Measurements from ENCODE around the gene KDM1B.

KDM1B gene

DNA sequence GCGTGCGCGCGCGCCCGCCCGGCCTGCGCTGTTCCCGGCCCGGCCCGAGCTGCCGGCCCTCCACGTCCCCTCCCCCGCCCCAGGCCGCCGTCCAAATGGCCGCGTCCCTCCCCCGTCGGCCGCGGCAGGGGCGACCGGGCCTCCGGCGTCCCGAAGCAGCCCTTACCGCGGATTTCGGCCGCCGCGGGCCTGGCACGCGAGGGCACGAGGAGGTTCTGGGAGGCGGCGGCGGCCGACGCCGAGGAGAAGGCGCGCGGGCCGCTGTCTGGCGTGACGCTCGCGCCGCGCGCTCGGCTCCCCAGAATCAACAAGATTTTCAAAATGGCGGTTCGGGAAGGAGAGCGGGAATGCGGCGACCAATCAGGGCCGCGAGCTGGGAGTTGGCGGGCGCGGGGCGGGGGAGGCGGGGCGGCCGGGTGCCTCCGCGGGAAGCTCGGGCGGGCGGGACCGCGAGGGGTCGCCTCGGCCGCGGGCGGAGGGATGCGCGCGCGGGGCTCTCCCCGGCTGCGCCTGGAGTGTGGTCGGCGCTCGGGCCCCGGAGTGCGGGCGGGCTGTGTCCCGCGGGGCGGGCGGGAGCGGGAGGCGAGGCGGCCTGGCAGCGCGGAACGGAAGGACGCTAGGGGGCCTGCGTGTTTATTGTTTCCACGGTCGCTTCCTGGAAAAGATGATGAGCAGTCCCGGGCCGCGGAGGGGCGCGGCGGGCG is 109.1 kb downstream of the KDM1B start, which contains the start of gene DEK:
DEK (minus strand) TSS at position 312 of the 704 bp plus-strand sequence. CDS start 543 bp downstream, outside the sequence.
- H3K27me3 Mint-ChIP-seq = no peaks in the 10 kb centered on the region
- peaks cover 3% of the 10 kb centered on the region for H3K36me3 Mint-ChIP-seq
- H3K9me3 Mint-ChIP-seq (ENCODE audit: low read depth) = no peaks in the 10 kb centered on the region
- H3K4me3 Mint-ChIP-seq = peak within 1 kb of the TSS; percentile 98
- peaks cover 50% of the 10 kb centered on the region for H3K4me1 Mint-ChIP-seq (ENCODE audit: low read depth)
- H3K27ac Mint-ChIP-seq = peak within 1 kb of the TSS; percentile 97

- peaks cover 3% of the 10 kb centered on the region for H3K36me3 Mint-ChIP-seq
- H3K4me1 Mint-ChIP-seq (ENCODE audit: low read depth) = peaks cover 44% of the 10 kb centered on the region
- H3K27ac Mint-ChIP-seq = peak overlapping the region; percentile 97
- no peaks in the 10 kb centered on the region for H3K9me3 Mint-ChIP-seq (ENCODE audit: low read depth)
- peak overlapping the region; percentile 93 for H3K4me3 Mint-ChIP-seq
- H3K27me3 Mint-ChIP-seq = no peaks in the 10 kb centered on the region
Measured at GRCh38 chr6:18264923-18265377, 109.7 kb downstream of the KDM1B start.

- Mint-ChIP-seq H3K27ac (peak overlapping the region; percentile 97), H3K4me1 (ENCODE audit: low read depth) (peaks cover 34% of the 10 kb centered on the region), H3K9me3 (ENCODE audit: low read depth) (no peaks in the 10 kb centered on the region), H3K36me3 (peaks cover 3% of the 10 kb centered on the region), H3K4me3 (peak overlapping the region; percentile 93), H3K27me3 (no peaks in the 10 kb centered on the region)
Measured at GRCh38 chr6:18265787-18266522, 110.7 kb downstream of the KDM1B start.

DNA sequence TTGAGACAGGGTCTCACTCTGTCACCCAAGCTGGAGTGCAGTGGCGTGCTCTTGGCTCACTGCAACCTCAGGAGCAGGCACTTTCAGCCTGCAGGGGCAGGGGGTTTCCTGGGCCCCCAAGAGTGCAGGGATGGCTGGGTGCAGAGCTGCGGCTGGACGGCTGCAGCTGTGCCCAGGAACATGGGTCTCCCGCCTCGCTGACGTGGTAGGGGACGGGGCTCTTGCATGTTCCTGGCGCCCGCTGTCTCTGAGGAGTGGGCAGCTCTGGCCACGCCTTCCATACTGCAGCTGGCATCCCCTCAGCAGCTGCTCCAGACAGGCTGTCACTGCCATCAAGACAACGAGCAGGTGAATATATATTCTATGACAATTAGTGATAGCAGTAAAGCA is 111.3 kb downstream of the KDM1B start:
- Mint-ChIP-seq H3K4me3 (no peak overlapping the region), H3K36me3 (peaks cover 3% of the 10 kb centered on the region), H3K9me3 (ENCODE audit: low read depth) (no peaks in the 10 kb centered on the region)

DNA sequence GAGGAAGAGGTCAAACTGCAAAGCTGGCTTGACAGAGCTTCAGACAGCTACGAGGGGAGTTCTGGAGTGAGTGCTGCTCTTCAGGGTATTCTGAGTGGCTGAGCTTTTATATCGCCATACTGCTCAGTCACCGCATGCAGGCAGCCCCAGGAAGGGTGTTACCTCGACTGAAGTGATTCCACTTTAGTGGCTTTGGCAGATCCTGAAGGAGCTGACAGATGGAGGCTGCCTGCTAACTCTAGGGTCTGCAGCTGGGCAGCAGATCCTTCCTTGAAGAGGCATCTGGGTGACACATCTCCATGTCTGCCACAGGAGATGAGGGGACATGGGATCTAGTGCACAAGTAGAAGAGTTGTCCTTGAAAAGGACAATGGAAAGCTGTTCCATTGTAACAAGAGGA is 112.8 kb downstream of the KDM1B start:
- no peak overlapping the region for H3K4me3 Mint-ChIP-seq
- peaks cover 15% of the 10 kb centered on the region for H3K4me1 Mint-ChIP-seq (ENCODE audit: low read depth)
- H3K27ac Mint-ChIP-seq = no peak overlapping the region
- H3K27me3 Mint-ChIP-seq = no peaks in the 10 kb centered on the region
- H3K36me3 Mint-ChIP-seq = no peaks in the 10 kb centered on the region
- H3K9me3 Mint-ChIP-seq (ENCODE audit: low read depth) = no peaks in the 10 kb centered on the region

More for the DNA sequence above, 111.3 kb downstream of the KDM1B start:
- Mint-ChIP-seq H3K4me1 (ENCODE audit: low read depth) (peaks cover 29% of the 10 kb centered on the region), H3K27ac (no peak overlapping the region), H3K27me3 (no peaks in the 10 kb centered on the region)

DNA sequence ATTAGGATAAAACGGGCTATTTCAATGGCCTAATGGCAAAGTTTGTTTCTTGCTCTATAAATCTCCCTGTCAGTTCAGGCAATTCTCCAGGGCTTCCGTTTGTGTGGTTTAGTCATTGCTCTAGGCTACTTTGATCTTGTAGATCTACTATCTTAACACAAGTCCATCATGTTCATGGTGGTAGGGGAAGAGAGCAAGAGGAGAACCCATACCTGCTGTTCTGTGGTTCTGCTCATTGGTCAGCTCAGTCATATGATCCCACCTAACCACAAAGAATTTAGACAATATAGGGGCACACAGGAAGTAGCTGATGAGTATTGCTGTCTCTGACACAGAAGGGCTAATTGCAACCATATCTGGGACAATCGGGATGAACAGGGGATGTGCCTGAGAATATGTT is 114.0 kb downstream of the KDM1B start:
- H3K27ac Mint-ChIP-seq = no peak overlapping the region
- no peaks in the 10 kb centered on the region for H3K36me3 Mint-ChIP-seq
- H3K4me3 Mint-ChIP-seq = no peak overlapping the region
- H3K27me3 Mint-ChIP-seq = no peaks in the 10 kb centered on the region
- no peaks in the 10 kb centered on the region for H3K9me3 Mint-ChIP-seq (ENCODE audit: low read depth)
- peaks cover 10% of the 10 kb centered on the region for H3K4me1 Mint-ChIP-seq (ENCODE audit: low read depth)

GRCh38 chr6:18269717-18270116 is 114.5 kb downstream of the KDM1B start:
- H3K27ac Mint-ChIP-seq = no peak overlapping the region
- H3K4me1 Mint-ChIP-seq (ENCODE audit: low read depth) = peaks cover 9% of the 10 kb centered on the region
- no peaks in the 10 kb centered on the region for H3K9me3 Mint-ChIP-seq (ENCODE audit: low read depth)
- H3K4me3 Mint-ChIP-seq = no peak overlapping the region
- no peaks in the 10 kb centered on the region for H3K27me3 Mint-ChIP-seq
- no peaks in the 10 kb centered on the region for H3K36me3 Mint-ChIP-seq

- Mint-ChIP-seq H3K4me3 (no peak overlapping the region), H3K9me3 (ENCODE audit: low read depth) (no peaks in the 10 kb centered on the region), H3K36me3 (peaks cover 3% of the 10 kb centered on the region), H3K27me3 (peaks cover 4% of the 10 kb centered on the region), H3K27ac (no peak overlapping the region), H3K4me1 (ENCODE audit: low read depth) (peaks cover 4% of the 10 kb centered on the region)
Measured at GRCh38 chr6:18270216-18270615, 115.0 kb downstream of the KDM1B start.
